Inferior parietal cortex (tissue), 1 donor: Measurements from ENCODE around the gene DPPA5.
"Not testable (repeated sequence)": the region's sequence is repeated elsewhere in the genome, so short reads cannot be mapped to it uniquely, and the experiment has no call there.

Experiments used
- DNase-seq: peaks from one replicate; pipeline ENCODE4 v3.0.0-alpha.2; 2016; ENCODE audit errors: extremely low spot score

Gene DPPA5

DNA sequence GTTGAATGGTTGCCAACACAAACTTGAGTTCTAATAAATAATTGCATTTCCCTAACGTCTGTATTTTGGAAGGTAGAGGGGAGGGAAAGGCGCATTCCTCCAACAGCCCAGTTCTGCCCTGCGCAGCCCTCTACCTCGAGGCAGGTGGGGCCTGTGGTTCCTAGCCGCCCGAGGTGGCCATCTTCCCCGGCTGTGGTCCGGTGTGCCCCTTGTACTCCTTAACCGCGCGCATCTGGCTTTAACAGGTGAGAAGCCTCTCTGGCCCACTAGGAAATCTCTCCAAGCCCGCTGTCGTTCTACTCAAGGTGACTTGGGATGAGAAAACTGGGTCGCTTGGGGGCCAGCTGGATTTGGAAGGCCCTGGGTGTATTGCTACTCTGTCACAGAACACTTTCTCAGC lies 10.0 kb upstream of the DPPA5 start:
- no peak for DNase-seq

DNA sequence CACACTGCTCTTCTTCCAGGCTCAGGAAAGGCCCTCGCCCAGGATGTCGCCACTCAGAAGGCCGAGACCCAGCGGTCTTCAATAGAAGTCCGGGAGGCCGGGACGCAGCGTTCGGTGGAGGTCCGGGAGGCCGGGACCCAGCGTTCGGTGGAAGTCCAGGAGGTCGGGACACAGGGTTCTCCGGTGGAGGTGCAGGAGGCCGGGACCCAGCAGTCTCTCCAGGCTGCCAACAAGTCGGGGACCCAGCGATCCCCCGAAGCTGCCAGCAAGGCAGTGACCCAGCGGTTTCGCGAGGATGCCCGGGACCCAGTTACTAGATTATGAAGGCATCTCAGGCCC lies 9.4 kb upstream of the DPPA5 start:
- DNase-seq, result no peak

DNA sequence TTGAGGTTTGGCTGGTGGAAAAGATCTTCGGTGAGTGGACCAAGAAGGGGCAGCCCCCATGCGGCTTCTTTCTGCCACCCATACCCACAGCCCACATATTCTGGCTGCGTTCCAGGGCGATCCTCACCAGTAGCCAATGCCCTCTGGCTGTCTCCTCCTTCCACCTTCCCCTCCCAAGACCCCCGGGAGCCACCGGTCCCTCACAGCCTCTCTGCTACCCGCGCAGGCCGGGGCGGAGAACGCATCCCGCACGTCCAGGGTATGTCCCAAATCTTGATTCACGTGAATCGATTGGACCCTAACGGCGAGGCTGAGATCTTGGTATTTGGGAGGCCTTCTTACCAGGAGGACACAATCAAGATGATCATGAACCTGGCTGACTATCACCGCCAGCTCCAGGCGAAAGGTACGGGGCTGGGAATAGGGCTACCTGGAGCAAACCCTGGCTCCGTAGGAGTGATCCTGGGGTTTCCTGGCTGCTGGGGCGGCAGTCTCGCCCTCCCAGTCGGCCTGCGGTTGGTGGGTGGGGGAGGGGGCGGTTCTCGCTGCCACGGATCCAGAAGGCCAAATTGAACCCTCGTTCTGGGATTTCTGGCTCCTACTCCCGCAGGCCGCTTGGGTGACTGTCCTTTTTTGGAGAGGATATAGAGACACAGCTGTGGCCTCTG lies 8.9 kb upstream of the DPPA5 start:
- no peak for DNase-seq

DNA sequence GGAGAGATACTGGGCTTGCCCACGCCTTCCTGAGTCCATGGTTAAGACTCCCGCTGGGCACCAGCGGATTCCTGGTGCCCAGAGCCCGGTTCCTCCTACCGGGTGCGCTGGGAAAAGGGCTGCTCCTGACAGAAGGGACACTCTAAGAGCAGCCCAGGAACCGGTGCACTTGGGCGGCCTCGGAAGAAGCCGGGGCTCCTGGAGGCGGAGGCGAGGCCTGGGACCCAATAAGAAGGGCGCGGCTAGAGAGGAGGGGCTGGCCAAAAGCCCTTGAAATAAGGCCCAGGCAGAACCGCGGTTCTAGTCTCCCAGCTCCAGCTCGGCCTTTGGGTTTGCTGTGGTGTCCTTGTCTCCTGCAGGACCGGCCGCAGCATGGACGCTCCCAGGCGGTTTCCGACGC lies 8.3 kb upstream of the DPPA5 start, which contains the start of gene KHDC3L:
Gene KHDC3L (plus strand): TSS at position 301 of the 400 bp plus-strand sequence. CDS start 72 bp downstream, at position 373.
- no peak for DNase-seq

DNA sequence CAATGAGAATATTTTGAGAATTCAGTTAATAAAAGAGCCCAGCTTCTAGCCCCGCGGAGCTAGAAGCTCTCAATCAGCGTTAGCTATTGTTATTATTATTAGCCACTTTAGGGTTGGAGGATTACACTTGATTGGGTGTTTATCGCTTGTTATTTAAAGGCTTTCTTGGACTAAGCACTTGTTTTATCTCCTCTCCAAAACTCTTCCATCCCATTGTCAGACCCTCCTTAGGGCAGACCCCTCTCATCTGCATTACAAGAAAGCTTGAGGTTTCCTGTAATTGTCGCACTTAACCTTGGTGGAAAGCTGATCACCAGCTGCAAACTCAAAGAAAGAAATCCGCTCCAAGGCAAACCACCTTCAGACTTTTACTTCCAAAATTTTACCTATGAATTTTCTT lies 4.8 kb downstream of the DPPA5 start:
- DNase-seq, result no peak

DNA sequence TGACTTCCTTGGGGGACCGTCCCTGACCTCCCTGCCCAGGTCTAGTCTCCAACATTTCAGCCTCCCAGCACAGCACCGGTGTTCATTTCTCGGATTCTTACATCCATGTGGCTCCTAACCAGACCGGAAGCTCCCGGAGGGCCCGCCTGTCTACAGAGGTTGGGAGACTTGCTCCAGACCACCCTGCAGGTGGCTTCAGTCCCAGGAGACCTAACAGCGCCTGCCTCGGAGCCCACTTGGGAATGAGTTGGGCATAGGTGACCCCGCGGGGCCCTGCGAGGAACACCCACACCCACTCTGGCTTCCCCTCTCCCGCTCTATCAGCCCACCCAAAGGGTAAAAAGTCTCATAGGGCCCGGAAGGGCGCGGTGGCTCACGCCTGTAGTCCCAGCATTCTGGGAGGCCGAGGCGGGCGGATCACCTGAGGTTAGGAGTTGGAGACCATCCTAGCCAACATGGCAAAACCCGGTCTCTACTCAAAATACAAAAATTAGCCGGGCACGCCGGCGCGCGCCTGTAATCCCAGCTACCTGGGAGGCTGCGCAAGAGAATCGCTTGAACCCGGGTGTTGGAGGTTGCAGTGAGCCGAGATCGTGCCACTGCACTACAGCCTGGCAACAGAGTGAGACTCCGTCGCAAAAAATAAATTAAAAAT lies 5.4 kb downstream of the DPPA5 start:
- DNase-seq, result no peak

DNA sequence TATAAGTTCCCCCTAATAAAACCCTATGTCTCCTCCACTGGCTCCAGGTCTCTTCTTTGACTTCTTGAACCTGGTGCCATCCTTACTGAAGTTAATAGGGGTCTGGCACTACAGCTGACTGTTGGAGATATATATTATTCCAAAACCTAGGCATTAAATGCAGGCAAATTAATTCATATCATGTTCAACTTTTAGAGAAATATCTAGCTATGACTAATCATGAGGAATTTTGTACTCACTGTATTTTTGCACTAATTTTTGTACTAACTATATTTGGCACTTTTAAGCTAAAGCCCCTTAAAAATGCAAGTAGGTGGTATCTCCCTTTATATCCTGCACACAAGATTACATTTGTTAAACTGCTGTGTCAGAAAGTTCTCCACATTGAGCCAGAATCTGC lies 10.9 kb downstream of the DPPA5 start:
- DNase-seq, result no peak

DNA sequence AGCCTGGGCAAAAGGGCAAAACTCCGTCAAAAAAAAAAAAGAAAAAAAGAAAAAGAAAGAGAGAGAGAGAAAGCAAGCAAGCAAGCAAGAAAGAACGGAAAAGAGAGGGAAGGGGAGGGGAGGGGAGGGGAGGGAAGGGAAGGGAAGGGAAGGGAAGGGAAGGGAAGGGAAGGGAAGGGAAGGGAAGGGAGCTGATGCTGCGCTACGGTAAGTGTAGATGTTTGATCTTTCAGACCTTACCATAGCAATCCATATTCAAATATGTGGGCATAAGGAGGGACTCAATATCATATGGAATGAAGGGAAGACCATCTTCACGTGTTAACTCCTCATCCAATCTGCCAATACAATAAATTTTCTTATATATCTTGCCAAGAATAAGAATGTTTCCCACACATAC lies 11.9 kb downstream of the DPPA5 start:
- no peak for DNase-seq

DNA sequence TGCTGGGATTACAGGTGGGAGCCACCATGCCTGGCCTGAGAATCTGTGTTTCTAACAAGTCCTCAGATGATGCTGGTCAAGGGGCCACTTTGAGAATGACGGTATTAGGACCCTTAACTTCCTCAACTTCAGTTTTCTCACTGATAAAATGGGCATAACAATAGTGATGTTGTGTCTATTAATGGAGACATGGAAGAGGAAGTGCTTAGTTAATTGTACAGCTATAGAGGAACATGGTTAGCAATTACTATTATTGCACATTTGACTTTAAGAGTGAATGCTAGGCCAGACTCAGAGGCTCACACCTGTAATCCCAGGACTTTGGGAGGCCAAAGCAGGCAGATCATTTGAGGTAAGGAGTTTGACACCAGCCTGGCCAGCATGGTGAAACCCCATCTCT lies 12.7 kb downstream of the DPPA5 start:
- no peak for DNase-seq

DNA sequence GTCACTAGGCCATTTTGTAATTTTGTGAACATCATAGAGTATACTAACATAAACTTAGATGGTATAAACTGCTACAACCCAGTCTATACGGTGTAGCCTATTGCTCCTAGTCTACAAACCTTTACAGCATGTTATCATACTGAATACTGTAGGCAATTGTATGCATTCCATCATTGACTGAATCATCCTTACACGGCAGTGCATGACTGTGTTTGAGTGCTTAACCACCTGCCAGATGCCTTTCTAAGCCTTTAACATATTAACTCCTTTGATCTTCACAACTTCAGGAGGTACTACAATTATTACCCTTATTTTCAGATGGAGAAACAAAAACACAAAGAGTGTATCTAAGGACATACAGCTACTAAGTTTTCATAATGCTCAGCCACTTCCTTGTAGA lies 14.0 kb downstream of the DPPA5 start:
- no peak for DNase-seq

DNA sequence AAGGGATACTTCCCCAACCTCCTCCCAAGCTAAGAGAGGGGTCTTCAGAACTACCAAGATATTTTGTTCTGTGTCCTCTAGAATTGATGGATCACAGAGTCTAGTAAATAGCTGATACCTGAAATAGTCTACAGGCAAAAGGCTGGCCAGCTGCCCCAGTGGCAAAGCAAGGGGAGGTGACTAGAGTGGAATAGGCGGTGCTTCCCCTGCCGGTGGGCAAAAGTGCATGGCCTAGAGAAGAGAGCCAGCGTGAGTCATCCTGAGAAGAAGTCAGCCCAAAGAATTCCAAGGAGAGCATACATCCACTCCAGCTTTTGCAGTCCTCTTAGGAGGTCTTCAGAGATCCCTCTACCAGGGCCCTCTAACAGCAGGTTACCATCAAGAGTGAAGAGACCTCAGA lies 14.7 kb downstream of the DPPA5 start:
- no peak for DNase-seq

DNA sequence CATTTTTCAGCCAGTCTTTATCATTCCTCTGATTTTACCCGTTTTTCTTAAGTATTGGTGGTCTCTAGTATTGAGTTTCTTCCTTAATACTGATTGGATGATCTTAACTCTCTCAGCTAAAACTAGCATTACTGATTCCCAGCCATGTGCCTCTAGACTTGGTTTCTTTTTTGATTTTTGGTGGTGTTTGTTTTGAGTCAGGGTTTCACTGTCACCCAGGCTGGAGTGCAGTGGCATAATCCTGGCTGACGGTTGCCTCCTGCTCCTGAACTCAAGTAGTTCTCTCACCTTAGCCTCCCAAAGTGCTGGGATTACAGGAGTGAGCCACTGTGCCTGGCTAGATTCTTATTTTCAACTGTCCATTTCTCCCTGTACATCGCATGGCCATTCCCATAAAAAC lies 24.9 kb downstream of the DPPA5 start:
- DNase-seq, result no peak

DNA sequence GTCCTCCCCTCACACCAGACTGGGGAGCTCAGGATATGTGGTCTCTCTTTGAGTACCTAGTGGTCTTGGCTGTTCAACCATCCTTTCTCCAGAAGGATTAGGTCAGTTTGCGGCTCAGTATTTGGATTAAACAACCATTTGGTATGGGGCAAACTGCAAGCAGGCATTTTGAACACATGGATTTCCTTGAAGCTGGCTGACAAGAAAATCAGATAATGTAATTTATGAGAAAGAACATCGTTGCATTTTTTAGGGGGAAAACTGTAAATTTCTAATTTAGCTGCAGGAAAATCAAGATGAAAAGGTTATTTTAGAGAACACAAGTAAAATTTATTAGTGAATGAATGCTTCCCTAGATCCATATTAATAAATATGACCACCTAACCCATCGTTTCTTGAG lies 25.3 kb downstream of the DPPA5 start:
- DNase-seq, result no peak

DNA sequence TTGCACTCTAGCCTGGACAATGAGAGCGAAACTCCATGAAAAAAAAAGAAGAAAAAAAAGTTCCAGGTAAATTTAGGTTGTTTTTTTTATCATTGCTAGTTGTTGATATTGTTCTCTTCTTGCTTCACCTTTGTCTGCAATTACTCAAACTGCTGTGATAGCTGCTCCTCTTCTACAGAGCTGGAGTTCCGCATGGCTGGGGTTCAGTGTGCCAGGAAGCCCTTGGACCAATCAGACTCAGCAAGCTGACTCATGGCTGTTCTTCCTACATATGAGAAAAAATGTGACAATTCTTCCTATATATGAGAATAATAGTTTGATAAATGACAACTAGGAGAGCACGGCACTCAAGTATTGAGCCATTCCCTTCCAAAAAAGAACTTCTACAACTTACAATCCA lies 28.4 kb downstream of the DPPA5 start:
- no peak for DNase-seq

DNA sequence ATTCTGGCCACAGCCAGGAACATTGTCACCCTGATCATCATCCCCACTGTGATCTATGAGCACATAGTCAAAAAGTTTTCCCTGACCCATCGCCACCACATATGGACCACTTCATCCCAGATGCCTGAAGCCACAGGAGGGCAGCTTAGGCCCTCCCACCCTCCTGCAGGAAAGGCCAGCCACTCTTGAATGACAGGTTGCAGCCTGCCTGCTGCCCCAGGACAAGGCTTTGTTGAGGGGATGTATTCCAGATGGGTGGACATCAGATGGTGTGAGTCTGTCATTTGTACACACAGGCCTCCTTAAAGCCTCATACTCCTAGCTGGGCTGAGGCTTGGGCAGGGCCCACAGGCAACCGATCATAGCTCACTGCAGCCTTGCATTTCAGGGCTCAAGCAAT lies 30.8 kb downstream of the DPPA5 start:
- DNase-seq, result no peak

DNA sequence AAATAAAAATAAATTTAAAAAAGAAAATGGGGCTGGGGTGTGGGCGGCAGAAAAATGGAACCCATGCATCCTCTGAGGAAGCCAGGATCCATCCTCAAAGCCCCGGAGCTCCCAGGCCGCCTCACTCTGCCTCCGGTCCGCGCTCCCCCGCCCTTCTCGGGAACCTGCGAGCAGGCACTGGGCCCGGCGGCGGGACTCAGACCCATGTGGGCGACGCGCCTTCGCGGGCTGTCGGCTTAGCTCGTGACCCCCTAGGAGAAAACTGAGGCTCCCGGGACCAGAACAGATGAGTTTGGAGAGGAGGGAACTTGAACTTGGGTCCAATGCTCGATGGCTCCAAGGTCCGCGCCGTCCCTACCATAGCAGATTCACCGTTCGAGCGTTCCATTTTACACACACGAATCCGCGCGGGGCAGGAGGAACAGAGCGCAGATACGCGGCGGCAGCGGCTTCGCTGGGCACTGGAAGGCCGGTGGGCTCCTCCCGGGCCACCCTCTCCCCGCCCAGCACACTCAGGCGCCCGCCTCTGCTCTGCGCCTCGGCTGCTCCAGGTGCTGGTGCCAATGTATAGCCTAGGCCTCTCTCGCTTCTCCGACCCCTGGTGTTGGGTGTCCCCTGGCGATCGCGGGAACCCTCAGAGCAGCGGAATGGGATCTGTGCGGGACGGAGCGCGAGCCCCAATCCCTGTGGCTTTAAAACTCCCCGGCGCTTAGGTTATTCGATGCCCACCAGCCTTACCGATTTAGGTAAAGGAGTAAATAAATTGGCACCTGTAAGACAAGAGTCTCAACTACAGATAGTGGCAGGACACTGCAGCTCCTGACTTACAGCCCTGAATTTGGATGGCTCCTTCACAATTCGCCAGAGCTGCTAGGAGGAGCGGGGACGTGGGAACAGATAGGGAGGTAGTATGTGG lies 39.2 kb downstream of the DPPA5 start:
- DNase-seq, result no peak

DNA sequence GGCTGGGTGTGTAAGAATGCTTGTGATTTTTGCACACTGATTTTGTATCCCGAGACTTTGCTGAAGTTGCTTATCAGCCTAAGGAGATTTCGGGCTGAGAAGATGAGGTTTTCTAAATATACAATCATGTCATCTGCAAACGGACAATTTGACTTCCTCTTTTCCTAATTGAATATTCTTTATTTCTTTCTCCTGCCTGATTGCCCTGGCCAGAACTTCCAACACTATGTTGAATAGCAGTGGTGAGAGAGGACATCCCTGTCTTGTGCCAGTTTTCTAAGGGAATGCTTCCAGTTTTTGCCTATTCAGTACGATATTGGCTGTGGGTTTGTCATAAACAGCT lies 43.6 kb downstream of the DPPA5 start:
- not testable (repeated sequence) for DNase-seq

DNA sequence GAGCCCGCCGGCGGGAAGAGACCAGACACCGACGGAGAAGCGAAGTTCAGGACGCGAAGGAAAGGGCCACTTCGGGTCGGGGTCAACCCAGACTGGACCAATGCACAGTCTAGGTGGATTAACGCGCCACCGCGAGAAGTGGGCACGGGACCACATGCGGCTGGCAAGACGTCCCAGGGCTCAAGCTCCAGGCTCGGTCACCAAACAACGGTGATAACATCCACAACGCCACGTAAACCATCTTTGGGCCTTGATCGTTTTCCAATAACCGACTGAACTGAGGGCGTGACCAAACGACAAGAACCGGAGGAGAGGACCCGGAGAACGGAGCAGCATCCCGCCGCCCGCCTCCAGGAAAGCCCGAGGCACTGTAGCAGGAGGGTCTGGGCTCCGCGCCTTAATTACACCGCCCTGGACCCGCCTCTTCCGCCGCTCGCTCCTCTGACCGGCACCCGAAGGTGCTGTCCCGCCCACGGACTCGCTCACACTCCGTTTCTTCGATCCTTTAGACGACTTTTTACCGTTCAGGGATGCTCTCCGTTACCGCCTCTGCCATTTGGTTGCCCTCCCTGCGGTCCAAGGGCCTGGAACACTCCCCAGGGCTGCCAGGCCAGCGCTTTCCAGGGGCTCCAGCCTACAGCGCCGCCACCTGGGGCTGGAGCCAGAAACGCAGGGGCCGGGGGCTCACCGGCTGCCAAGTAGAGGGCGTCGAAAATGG lies 44.1 kb downstream of the DPPA5 start:
- peak; percentile 61 for DNase-seq

DNA sequence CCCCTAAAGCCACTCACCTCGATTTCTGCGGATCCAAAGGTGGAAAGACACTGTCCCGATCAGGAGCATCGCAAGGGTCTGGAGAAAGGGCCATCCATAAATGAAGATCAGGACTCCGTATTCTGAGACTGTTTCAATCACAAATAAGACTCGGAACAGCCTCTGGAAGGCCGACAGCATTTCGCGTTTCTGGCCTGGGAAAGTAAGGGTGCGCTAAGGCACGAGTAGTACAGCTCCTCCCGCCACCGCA lies 44.6 kb downstream of the DPPA5 start:
- DNase-seq, result peak; percentile 32

DNA sequence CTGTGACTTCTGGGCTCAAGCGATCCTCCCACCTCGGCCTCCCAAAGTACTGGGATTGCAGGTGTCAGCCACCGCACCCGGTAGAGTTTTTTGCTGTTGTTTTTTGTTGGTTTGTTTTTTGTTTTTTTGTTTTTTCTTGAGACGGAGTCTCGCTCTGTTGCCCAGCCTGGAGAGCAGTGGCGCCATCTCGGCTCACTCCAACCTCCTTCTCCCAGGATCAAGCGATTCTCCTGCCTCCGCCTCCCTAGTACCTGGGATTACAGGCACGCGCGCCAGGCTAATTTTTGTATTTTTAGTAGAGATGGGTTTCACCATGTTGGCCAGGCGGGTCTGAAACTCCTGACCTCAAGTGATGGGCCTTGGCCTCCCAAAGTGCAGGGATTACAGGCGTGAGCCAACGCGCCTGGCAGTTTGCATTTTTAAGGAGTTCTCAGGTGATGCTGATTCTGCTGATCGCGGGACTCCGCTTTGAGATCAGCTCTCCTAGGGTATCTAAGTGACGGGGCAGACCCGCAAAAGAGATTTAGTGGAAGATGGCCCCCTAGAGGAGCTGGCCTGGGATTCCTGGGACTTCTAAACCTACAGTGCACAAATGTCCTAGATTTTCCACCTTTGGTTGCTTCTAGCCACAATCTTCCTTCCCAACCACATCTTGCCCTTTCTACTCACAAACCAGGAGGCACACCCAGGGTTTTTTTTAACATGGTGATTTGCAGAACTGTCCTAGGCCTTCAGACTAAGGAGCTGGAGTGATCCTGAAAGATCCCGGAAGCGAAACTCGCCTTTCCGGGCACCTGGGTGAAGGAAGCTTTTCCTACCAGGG lies 45.2 kb downstream of the DPPA5 start:
- no peak for DNase-seq

DNA sequence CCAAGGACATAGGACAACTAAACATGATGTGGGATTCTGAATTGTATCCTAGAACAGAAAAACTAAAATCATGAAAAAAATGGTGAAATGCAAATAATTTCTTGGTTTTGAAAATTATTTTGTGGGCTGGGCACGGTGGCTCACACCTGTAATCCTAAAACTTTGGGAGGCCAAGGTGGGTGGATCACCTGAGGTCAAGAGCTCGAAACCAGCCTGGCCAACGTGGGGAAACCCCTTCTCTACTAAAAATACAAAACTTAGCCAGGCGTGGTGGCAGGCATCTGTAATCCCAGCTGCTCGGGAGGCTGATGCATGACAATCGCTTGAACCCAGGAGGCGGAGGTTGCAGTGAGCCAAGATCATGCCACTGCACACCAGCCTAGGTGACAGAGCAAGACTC lies 50.3 kb downstream of the DPPA5 start:
- DNase-seq, result not testable (repeated sequence)
